GM12892 (cell line): Measurements from ENCODE around the gene SYNPR.

Source experiments
- DNase-seq: peaks from one replicate; pipeline ENCODE4 v3.0.0; 2011; ENCODE audit not compliant: insufficient read length
- FAIRE-seq: peaks from 2 replicates; lab custom pipeline; 2011; peaks lifted over from hg19 to GRCh38; lab: Jason Lieb, UNC
- POLR2A ChIP-seq: IDR thresholded peaks from 2 replicates; pipeline ENCODE4 v1.6.1; 2011; ENCODE audit warnings: low read depth, low read length, control low read depth
- POLR2AphosphoS5 ChIP-seq: IDR thresholded peaks from 2 replicates; pipeline ENCODE4 v1.6.1; 2011; ENCODE audit warnings: low read depth, low read length, control low read depth
- TAF1 ChIP-seq: IDR thresholded peaks from 2 replicates; pipeline ENCODE4 v1.6.1; 2011; ENCODE audit warnings: low read depth, mild to moderate bottlenecking, control low read depth, low read length, borderline replicate concordance

Gene SYNPR

GRCh38 chr3:63351159-63352007 lies 73.3 kb downstream of the SYNPR start:
- TF ChIP-seq POLR2A (no peak), TAF1 (no peak), POLR2AphosphoS5 (no peak)
- peak; percentile 92 for FAIRE-seq
- DNase-seq: no peak

- DNase-seq (no peak), FAIRE-seq (no peak)
- TF ChIP-seq POLR2AphosphoS5 (no peak), TAF1 (no peak), POLR2A (no peak)
Observed at GRCh38 chr3:63352008-63352279, 73.8 kb downstream of the SYNPR start.

DNA sequence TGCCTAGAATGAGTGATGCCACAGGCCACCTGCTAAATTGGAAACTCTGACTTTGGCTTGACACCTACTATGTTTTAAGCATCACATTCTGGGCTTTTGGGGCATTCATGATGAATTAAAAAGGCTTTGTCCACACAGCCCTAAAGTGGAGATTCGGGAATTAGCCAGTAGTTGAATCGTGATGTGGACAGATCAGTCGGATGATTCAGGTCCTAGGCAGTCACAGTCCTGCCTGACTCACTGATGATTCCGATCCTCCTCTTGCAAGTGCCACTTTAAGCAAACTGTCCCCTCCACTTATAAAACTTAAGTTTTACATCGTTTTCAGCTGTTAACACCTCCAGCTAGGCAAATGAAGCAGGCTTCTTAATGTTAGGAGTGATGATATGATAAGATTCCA lies 75.3 kb downstream of the SYNPR start:
- FAIRE-seq (no peak), DNase-seq (no peak)
- TF ChIP-seq POLR2A (no peak), TAF1 (no peak), POLR2AphosphoS5 (no peak)

DNA sequence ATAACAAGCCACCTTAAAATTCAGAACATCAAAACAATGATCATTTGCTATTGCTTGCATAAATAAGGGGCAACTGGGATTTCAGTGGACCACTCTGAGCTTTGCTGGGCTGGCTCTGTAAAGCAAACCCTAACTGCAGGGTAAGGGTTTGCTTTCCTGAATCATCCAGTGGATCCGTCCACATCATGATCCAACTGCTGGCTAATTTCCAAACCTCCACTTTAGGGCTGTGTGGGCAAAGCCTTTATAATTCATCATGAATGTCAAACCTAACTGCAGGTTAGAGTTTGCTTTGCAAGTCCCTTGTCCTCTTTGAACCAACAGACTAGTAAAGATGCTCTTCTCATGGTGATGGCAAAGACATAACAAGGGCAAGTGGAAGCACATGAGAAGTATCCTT lies 76.1 kb downstream of the SYNPR start:
- TF ChIP-seq POLR2AphosphoS5: no peak
- FAIRE-seq (no peak), DNase-seq (no peak)

GRCh38 chr3:63355809-63356208 lies 77.7 kb downstream of the SYNPR start:
- TF ChIP-seq TAF1: no peak
- TF ChIP-seq POLR2A: no peak
- no peak for TF ChIP-seq POLR2AphosphoS5
- DNase-seq (no peak), FAIRE-seq (no peak)

GRCh38 chr3:63364495-63364894 lies 86.4 kb downstream of the SYNPR start:
- no peak for DNase-seq
- no peak for FAIRE-seq
- no peak for TF ChIP-seq POLR2A
- no peak for TF ChIP-seq TAF1

- no peak for DNase-seq
- TF ChIP-seq POLR2AphosphoS5 (no peak), POLR2A (no peak), TAF1 (no peak)
- FAIRE-seq: no peak
Observed at GRCh38 chr3:63364910-63365309, 86.8 kb downstream of the SYNPR start.

GRCh38 chr3:63365671-63366070 lies 87.6 kb downstream of the SYNPR start:
- FAIRE-seq: no peak
- no peak for DNase-seq
- no peak for TF ChIP-seq POLR2AphosphoS5

DNA sequence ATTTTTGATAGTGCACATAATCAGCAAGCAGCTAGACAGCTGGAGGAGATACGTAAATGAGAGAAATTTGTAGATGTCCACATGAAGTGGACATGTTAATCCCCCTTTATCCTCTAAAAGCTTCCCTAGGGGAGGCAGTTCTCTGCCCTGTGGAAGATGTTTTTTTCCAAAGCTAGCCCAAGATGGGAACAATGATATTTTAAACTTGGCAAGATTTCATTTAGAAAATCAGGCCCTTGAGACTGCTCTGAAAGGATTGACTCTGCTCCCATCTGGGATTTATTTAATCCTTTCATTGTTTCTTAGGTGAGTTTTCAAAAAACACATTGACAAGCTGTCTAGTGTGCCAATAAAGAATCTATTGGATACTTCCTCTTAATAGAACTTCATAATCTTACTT lies 92.0 kb downstream of the SYNPR start:
- no peak for TF ChIP-seq POLR2AphosphoS5
- TF ChIP-seq POLR2A: no peak
- no peak for TF ChIP-seq TAF1
- DNase-seq (no peak), FAIRE-seq (no peak)

- TF ChIP-seq POLR2AphosphoS5: no peak
- TF ChIP-seq TAF1: no peak
- TF ChIP-seq POLR2A: no peak
- FAIRE-seq (no peak), DNase-seq (no peak)
Observed at GRCh38 chr3:63383040-63383439, 104.9 kb downstream of the SYNPR start.

- DNase-seq (no peak), FAIRE-seq (no peak)
- TF ChIP-seq POLR2AphosphoS5 (no peak), TAF1 (no peak), POLR2A (no peak)
Observed at GRCh38 chr3:63384382-63384781, 106.3 kb downstream of the SYNPR start.

DNA sequence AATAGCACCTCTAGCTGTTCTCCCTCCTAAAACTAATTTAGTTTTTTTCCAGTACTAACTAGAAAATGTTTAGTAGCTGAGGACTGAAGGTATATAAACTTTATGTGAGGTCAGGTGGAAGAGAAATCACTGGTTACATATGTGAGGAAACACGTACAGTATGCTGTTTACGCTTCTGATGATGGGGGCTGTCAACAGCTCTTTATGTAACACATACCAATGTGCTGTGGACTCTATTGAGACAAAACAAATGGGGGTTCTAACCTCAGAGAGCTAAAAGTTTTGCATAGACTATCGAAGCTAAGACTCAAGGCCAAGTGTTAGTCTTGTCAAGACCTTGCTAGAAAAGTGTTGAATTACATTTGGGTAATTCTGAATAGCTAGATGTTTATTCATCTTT lies 107.5 kb downstream of the SYNPR start:
- DNase-seq (no peak), FAIRE-seq (no peak)
- TF ChIP-seq POLR2A (no peak), POLR2AphosphoS5 (no peak), TAF1 (no peak)

- DNase-seq (no peak), FAIRE-seq (no peak)
- TF ChIP-seq POLR2A (no peak), TAF1 (no peak), POLR2AphosphoS5 (no peak)
Observed at GRCh38 chr3:63386568-63386967, 108.5 kb downstream of the SYNPR start.
